Measurements from ENCODE around the gene SLC12A1.

Gene SLC12A1

DNA sequence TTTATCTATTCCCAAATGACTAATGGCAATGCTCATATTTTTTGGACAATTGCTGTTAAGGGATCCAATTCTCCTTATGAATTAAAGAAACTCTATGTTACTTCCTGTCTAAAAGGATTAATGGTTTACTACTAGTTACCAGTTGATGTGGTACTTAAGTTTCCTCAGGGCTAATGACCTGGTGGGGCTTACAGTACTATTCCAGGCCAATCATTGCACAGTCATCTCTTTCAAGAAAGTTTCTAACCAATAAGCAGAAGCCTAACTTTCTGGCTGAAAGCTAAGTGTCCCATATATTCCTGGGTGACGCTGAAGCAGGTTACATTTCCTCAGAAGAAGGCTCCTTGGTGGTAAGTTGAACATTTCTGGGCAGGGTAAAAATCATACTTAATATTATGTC is at the start of gene SLC12A1:
SLC12A1 (plus strand) TSS at position 322 of the 400 bp plus-strand sequence. CDS start 1,418 bp downstream, outside the sequence.
- FAIRE-seq: no peak

DNA sequence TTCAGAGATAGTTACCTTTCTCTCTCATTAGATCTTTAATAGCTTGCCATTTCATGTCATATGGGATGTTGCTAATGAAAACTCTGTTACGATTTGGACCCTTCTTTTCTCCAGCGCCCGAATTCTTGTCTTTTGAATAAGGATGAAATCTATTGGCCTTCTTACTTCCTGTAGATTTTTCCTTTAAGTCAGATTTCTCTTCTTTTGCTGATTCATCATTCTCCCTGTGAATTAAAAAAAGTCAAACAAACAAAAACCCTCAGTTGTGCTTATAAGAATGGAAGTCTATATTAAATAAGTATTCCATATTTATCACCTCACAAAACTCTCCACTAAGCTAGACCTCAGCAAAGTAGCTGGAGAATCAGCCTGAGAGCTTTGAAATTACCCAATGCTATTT is 37.5 kb upstream of the SLC12A1 start:
- no peak for FAIRE-seq

DNA sequence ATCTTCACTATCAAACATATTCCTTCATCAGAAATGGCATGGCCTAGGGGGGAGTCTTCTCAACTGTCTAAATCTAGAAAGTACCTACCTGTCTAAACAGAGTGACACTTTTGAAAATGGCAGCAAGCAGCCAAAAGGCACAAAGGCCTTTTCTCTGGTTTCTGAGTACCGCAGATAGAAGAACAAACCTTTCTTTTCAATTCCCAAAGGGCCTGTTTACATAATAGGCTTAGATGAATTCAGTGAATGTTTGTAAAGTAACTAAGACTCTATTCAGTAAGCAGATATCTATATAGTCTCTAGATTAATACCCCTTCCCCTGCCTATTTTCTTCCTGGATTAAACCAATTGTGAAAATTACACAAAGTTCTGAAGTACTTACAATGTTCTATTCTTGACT is 35.1 kb upstream of the SLC12A1 start:
- FAIRE-seq: no peak

DNA sequence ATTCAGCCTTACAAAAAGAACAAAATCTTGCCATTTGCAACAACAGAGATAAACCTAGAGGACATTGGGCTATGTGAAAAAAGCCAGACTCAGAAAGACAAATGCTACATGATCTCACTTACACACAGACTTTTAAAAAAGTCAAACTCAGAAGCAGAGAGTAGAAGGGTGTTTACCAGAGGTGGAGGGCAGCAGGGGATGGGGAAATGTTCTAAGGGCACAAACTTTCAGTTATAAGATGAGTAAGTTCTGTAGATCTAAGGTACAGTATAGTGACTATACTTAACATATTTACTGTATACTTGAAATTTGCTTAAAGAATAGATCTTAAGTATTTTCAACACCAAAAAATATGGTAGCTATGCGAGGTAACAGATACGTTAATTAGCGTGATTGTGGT is 31.0 kb upstream of the SLC12A1 start:
- FAIRE-seq: no peak

DNA sequence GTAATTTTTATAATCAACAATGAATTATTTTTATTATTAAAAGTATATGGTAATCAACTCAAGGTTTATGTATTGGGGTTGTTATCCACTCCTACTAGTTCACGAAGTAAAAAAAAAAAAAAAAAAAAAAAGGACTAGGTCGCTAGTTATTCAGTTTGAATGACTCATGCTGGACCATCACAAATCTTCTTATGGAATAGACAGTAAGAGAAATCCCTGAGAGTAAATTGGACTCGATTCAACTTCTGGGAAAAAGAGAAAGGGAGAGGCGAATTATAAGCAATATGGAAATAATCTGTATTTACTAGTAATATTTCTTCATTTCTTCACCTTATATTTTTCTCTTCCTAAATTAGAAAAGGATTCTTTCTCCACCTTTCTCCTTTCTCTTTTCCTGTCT is 30.0 kb upstream of the SLC12A1 start:
- no peak for FAIRE-seq

DNA sequence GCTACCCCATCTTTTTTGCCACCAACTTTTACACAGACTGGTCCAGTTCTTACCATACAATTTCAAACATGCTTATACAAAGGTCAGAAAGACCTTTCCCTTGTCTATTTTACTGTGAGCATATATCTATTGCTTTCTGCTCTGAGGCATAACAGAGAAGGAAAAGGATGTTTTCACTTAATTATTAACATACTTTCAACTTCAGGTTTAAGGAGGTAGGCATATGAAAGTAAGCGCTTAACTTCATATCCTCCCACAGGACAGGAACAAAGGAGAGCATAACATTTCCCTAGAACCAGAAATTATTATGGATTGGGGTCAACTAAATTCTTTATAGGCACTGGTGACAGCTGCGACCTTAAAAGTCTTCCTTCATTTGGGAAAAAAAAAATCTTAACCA is 29.1 kb upstream of the SLC12A1 start:
- no peak for FAIRE-seq

DNA sequence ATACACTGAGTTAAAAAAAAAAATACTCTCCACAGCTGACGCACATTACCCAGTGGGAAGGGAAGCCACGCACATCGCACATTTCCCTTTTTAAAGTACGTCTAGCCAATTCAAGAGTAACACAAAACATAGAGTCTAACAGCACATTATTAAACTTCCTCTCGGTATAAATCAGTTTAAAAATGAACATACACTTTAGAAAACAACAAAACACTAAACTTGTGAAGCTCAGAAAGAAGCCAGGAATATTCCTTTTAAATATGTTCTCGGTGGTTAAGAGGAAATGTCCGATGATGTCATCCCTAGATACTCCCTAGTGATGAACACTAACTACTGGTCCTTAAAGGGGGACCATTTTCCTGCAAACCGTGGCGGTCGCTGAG is 28.7 kb upstream of the SLC12A1 start:
- no peak for FAIRE-seq

DNA sequence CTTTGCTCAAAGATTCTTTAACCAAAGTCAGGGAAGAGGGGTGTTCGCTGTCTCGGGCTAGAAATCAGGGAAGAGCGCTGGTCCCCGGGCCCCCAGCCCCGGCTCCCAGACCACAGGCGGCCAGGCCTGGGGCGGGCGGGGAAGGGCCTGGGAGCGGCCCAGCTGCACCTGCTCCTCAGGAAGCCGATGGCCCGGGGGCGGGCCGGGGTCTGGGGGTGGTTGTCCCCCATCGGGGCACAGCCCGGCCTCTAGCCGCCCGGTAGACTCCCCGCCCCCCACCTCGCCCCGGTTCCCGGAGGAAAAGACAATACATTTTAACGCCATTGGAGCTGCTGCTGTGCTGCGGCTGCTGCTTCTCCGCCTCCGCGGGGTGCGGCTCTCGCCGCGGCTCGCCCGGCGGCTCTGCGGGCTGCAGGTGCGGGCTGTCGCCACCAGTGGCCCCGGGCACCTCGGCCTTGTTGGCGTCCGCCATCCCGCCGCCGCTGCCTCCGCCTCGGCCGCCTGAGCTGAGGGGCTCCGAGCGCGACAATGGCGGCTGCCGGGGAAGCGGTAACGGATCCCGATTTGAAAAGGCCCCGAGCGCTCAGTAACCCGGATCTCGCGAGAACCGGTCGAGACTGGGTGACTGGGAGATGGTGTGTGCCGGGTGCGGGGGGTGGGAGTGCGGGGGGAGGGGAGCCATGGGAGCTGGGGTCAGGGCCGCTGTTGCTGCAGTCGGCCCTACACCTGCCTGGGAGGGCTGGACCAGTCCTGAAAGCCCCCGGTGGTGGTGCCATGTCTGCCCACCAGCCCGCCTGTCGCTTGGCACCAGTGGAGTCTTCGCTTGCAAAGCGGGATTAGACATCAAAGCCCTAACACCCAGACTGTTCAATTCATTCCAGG is 28.1 kb upstream of the SLC12A1 start, which contains the start of gene MYEF2:
MYEF2 (minus strand) TSS at position 530 of the 882 bp plus-strand sequence; CDS start at position 472, 58 bp downstream.
- no peak for FAIRE-seq

DNA sequence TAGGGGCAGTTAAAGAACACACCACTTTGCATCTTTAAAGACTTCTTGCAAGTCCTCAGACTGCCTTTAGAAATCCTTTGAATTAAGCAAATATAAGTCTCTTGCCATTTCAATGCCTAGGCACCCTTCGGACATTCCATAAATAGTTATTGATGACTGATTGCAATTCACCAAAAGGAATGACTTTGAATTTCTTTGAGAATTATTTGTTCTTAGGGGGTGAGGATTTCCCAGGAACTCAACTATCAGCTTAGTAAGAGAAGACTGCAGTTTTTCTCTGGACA is 27.5 kb upstream of the SLC12A1 start:
- FAIRE-seq: no peak

DNA sequence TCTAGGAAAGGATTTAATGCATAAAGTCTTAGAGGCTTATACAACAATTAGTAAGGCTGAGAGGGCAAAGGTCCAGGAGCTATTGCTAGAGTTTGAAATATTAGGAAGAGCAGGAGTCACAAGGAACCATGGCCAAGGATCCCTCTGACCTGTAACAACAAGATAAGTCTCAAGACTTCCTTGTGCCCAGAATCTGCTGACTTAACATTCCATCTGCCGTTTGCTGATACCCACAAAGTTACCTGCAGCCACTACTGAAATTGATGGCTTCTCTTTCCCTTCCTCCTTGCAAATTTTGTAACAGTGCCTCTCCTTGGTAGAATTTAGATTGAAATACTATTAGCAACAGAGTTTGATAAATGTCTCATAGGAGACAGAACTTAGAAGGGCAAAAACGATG is 23.4 kb upstream of the SLC12A1 start:
- no peak for FAIRE-seq

DNA sequence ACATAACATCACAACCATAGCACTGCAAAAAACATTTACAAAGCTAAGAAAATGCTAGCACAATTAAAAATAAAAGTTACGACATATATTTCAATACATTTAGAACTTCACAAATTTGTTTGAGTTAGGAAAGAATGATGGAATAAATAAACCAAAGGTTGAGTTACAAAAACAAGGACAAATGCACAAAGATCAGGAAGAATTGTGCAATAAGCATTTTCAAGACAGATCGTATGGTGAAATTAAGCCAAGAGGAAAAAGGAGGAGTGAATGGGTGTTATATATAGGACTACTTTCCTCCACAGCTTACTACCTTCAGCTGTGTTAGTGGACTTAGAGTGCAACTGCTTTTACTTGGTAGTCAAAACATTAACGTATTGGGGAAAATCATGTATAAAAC is 20.6 kb upstream of the SLC12A1 start:
- FAIRE-seq: no peak

DNA sequence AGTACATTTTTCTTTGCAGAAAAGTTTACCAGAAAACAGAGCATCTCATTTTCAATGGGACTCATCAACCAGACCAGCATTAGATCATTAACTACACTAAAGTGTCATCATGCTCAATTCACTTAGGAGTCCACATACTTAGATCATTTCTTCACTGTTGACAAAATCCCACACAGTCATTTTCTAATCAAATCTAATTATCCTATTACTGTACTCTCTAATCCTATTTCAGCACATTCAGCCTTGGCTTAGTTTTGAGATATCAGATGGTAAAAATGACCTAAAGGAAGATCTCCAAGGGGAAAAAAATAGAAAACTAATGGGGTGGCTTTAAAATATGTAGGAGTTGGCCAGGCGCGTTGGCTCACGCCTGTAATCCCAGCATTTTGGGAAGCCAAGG is 19.8 kb upstream of the SLC12A1 start:
- no peak for FAIRE-seq

DNA sequence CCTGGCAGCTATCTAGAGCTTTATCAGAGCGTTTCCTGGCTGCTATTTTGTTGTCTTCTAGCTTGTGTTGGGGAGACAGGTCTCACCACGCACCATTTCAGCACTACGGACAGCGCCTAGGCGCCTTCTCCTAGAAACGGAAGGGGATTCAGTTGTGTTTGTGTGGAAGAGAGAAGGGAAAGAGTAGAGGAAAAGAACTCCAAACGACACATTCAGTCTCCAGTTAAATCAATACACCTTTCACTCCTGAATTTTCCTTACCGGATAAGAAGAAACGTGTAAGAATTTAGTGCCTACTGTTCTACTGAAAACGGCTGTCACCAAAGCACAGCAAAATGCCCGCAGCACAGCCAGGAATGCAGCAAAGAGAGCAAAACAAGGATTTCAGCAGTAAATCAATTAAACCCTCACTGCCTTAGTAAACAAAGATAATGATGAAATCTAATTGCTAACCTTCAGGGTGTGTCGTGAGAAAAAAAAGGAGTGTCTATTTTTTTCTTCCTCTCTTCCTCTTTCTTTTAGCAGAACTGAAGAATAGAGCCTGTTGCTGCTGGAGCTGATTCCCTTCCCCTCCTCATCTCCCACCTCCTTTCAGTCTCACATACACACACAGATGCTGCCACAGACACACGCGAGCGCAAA is 15.0 kb upstream of the SLC12A1 start:
- FAIRE-seq: no peak

DNA sequence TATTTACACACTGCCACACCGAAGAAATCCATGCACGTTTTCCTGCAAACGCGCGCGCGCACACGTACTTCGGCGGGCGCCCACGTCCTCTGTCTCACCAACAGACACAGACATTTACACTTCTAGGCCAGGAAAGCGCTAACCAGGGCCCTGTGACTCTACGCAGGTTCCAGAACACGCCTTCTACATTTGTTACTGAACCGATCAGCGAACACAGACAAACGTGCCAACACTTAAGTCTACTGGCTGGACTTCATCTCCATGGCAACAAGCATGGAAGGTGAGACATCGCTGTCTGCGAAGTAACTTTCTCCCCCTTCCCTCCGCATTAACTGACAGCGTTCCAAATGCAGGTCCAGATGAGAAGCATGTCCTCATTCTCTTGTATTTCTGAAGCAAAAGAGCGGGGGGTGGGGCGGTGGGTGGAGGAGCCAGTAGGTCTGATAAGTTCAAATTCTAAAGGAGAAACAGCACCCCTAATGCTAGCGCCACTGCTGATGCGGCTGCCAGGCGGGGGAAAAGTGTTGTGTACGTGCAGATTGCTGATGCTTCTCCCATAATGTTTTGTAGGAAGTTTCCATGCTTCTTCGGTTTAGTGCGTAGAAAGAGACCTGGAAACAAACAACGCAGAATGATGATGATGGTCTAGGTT is 14.4 kb upstream of the SLC12A1 start, which contains the start of gene CTXN2:
CTXN2 (plus strand) TSS at position 92 of the 652 bp plus-strand sequence. CDS start 9,636 bp downstream, outside the sequence.
- FAIRE-seq: no peak

DNA sequence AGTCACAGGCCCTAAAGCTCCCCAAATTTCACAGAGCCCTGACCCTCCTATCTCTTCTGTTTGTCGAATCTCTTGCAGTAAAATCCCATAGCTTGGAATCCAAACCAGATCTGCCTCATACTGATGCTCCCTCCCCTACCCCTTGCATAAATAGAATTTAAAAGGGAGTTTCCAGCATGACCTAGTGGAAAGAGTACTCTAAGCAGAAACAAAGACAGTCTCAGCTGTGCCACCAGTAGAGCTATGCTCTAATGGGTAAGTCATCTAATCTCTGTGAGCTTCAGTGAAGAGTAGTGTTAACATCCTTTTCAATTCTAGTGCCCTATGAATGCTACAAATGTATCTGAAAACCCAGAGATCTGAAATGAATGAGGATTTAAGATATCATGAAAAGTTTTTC is 4.0 kb upstream of the SLC12A1 start:
- no peak for FAIRE-seq

DNA sequence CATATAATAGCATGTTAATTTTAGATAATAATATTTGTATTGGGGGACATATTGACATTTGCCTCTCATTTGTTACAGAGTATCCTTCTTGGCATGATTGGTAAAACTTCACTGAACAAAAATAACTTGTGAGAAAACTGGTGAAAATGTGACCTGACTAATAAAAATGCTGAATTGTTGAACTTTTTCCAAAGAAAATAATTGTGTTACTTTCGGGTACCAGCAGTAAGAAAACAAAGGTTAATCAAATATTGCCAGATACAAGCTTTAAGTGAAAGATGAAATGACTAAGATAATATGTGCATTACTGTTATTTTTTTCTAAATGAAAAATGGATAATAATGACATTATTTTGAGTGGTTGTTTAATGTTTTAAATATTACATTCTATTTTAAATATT is 15.2 kb downstream of the SLC12A1 start:
- FAIRE-seq: no peak

DNA sequence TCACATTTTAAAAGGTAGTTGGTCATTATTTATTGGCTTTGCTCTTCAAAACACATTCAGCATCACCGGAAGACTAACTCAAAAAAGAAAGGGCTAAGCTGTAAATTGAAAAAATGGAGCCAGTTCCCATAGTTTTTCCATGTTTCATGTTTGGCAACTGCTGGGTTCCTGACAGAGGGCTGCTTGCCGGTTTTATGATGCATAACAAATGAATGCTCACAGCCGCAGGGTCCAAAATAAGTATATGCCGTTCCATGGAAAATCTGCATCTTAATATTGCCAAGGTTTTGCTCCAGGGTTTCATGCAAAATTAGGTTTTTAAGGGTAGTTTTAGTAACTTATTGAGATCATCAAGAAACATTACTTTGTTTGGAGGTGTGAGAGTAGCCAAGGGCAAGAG is 15.8 kb downstream of the SLC12A1 start:
- no peak for FAIRE-seq

DNA sequence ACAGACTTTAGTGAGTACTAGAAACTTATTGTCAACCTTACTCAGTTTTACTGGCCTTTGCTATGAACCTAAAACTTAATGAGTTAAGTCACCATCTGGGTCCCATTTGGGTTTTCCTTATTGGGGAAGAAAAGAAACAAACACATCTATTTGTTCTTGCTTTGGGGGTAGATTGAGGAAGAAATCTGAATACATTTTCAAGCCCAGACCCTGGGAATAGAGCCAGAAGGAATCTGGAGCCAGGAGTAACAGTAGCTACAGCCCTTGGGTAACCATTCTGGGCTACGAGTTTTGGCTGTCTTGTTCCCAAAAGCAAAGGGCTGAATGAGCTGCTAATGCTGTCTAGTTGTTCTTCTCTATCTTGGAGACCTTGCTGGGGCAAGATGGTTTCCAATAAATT is 16.5 kb downstream of the SLC12A1 start:
- FAIRE-seq: no peak

DNA sequence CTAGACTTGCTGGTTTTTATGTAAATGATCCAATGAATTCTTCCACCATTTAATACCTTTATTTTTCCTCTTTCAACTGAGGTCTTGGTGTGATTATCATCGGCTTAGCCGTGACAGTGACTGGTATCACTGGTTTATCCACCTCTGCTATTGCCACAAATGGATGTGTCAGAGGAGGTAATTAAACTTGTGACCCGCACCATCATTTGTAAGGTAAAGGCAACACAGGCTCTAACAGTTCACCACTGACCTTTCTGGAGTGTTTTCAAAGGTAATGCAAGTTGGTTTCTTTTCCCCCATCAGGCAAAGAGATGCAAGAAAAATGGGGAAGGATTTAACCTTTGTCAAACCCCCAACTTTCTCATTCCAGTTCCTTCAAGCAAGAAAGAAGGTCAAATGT is 19.7 kb downstream of the SLC12A1 start:
- no peak for FAIRE-seq

DNA sequence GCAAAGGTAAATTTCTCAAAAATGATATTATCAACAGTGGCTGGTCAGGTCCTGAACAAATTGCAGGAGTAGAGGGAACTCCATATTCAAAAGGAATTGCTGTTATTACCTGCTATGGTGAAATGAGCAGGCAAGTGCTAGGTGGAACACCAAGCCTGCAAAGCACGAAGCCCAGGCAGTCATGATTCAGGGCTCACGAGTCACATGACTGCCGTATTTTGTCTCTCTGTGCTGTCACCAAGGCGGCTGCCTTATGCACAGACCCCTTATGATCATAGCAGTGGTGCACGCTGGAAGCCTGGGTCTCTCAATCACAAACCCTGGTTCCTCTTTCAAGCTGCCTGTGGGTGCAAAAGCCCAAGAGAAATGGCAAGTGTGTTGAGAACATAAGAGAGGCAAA is 24.4 kb downstream of the SLC12A1 start:
- no peak for FAIRE-seq

DNA sequence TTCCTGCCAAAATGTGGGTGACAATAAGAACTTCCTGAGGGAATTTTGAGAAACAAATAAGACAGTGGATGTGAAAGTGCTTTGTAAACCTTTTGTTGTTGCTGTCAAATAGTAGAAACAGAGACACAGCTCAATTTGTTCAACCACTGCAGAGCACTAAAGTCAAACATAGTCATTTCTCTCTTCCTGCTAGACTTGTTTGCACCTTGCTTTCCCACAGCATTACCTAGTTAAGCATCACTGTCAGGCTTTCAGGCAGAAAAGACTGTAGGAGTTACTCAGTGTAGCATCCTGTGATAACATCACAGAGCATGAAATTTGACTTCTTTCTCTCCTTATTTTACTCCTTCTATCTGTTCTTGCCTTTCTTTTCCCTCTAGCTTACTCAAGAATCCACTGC is 27.1 kb downstream of the SLC12A1 start:
- FAIRE-seq: no peak

DNA sequence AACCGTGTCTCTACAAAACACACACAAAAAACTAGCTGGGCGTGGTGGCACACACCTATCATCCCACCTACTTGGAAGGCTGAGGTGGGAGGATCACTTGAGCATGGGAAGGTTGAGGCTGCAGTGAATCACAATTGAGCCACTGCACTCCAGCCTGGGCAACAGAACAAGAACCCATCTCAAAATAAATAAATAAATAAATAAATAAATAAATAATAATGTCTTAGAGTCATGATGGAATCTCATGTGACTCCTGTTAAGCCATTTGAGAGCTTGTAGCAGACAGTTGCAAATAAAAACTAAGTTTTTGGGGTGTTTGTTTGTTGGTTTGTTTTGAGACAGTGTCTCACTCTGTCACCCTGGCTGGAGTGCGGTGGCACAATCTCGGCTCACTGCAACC is 33.2 kb downstream of the SLC12A1 start:
- no peak for FAIRE-seq

DNA sequence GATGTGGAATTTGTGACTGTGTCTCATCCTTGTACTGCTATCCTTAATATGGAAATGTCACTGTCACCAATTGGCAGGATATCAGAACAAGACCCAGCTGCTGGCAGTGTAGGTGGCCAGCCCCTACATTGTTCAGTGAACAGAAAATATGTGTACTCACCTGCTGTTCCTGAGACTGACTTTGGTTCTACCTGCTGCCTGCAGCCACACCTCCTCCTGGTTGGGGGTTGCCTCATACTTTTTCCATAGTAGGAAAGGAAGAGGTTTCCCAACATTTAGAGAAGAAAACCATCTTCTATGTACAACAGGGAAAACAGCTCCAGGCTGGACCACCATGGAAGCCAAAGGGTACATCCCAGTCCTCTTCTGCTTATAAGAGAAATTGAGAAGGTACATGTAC is 35.9 kb downstream of the SLC12A1 start:
- no peak for FAIRE-seq

DNA sequence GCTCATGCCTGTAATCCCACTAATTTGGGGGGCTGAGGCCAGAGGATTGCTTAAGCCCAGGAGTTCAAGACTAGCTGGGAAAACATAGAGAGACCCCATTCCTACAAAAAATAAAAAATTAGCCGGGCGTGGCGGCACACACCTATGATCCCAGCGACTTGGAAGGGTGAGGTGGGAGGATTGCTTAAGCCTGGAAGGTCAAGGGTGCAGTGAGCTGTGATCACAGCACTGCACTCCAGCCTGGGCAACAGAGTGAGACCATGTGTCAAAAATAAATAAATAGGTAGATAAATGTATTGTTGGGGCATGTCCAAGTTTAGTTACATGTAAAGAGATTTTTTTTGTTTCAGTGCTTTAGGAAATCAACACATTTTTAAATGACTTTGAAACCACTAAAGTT is 36.4 kb downstream of the SLC12A1 start:
- no peak for FAIRE-seq

Data from A204.1 (cell line).